Astrocyte (in vitro differentiated cells and primary cell): ENCODE results near the gene CCDC178.

ENCODE experiments used
- CTCF ChIP-seq: IDR thresholded peaks from 2 replicates; pipeline ENCODE4 v1.5.1; 2011; ENCODE audit warnings: low read depth, mild to moderate bottlenecking, inconsistent platforms, low read length, moderate library complexity; ENCODE audit not compliant: insufficient read depth
- EZH2 ChIP-seq: IDR thresholded peaks from 2 replicates; pipeline ENCODE4 v1.6.1; 2012; ENCODE audit warnings: mild to moderate bottlenecking, low read length, inconsistent platforms; ENCODE audit not compliant: insufficient read depth

GRCh38 chr18:33317640-33318039 is 122.9 kb downstream of the CCDC178 start:
- no peak for TF ChIP-seq CTCF
- no peak for TF ChIP-seq EZH2
